GM12878 (cell line): ENCODE results near the gene RBL2. TPM values are rescaled to one million over a fixed set of nuclear protein-coding genes. Genes with fewer than 3 reads are reported as not detected.
"Not testable (repeated sequence)": the region's sequence is repeated elsewhere in the genome, so short reads cannot be mapped to it uniquely, and the experiment has no call there.

Source experiments
- ATAC-seq: fragments of 200-7000 bp; cut with Tn5 transposase; 3 replicates; pipeline ENCODE4 v1.9.1; 2020; ENCODE audit warnings: mild to moderate bottlenecking, moderate library complexity
- BruUV-seq: library from RNA; stranded (reverse); fragments of 400-500 nt; replicated peaks from 2 replicates; lab custom pipeline; 2021; lab: Mats Ljungman, UMichigan
- CTCF ChIA-PET: fragments of 300-600 bp; sonication (Branson Sonifier 250); formaldehyde crosslinking; extraction: SDS; loops from one replicate; lab custom pipeline; 2021; ENCODE audit warnings: inconsistent platforms; lab: Yijun Ruan, JAX
- POLR2A ChIA-PET: fragments of 350-600 bp; formaldehyde crosslinking; extraction: SDS; loops from one replicate; lab custom pipeline; 2021; ENCODE audit warnings: inconsistent platforms; lab: Charles Lee
- RAD21 ChIA-PET: fragments of 300-600 bp; sonication (Branson Sonifier 250); formaldehyde crosslinking; loops from one replicate; lab custom pipeline; 2023; ENCODE audit warnings: antibody characterized with exemption; ENCODE audit not compliant: unreplicated experiment; lab: Charles Lee
- SMC1A ChIA-PET: fragments of 300-600 bp; sonication (Branson Sonifier 250); formaldehyde crosslinking; loops from one replicate; lab custom pipeline; 2023; ENCODE audit not compliant: unreplicated experiment, uncharacterized antibody; lab: Charles Lee
- DNase-seq: peaks from one replicate; pipeline ENCODE4 v3.0.0-alpha.2; 2011; ENCODE audit warnings: low read depth, low spot score
- FAIRE-seq: peaks from 3 replicates; lab custom pipeline; 2011; peaks lifted over from hg19 to GRCh38; lab: Jason Lieb, UNC
- H2AFZ ChIP-seq: 2 replicates; pipeline ENCODE4 v1.6.0; 2011; ENCODE audit warnings: low read depth, low read length, control low read depth; ENCODE audit not compliant: control insufficient read depth
- H3K27ac ChIP-seq: 2 replicates; pipeline ENCODE4 v1.5.1; 2011; ENCODE audit warnings: control low read depth; ENCODE audit not compliant: control insufficient read depth, insufficient read depth
- H3K27me3 ChIP-seq, 2 experiments: replicated peaks in 1 of 2; 2 replicates each; pipeline versions ENCODE4 v1.6.0 to v1.6.1; 2011; ENCODE audit warnings: low read length in 1 of 2; ENCODE audit not compliant: control insufficient read depth in 2 of 2, insufficient read depth in 2 of 2
- H3K36me3 ChIP-seq, 2 experiments: 2 replicates each; pipeline ENCODE4 v1.5.1; 2011; ENCODE audit warnings: low read length in 1 of 2; ENCODE audit not compliant: control insufficient read depth in 2 of 2, insufficient read depth in 2 of 2
- H3K4me1 ChIP-seq: 2 replicates; pipeline ENCODE4 v1.6.1; 2011; ENCODE audit warnings: mild to moderate bottlenecking, low read length, moderate library complexity, mixed read lengths; ENCODE audit not compliant: control insufficient read depth, insufficient read depth
- H3K4me2 ChIP-seq: 2 replicates; pipeline ENCODE4 v1.6.0; 2011; ENCODE audit warnings: control low read depth; ENCODE audit not compliant: control insufficient read depth, insufficient read depth
- H3K4me3 ChIP-seq: fragments of 200-600 bp; sonication (generic); 2 replicates; pipeline ENCODE4 v1.5.1; 2016
- H3K79me2 ChIP-seq: 2 replicates; pipeline ENCODE4 v1.6.0; 2011; ENCODE audit warnings: low read length; ENCODE audit not compliant: control insufficient read depth, insufficient read depth
- H3K9ac ChIP-seq: 2 replicates; pipeline ENCODE4 v1.8.0; 2011; ENCODE audit warnings: low read length, control low read depth, mixed read lengths; ENCODE audit not compliant: control insufficient read depth, insufficient read depth
- H3K9me3 ChIP-seq: replicated peaks from 3 replicates; pipeline ENCODE4 v1.5.1; 2011; ENCODE audit warnings: mild to moderate bottlenecking, low read length; ENCODE audit not compliant: control insufficient read depth, insufficient read depth
- H4K20me1 ChIP-seq: 2 replicates; pipeline ENCODE4 v1.6.0; 2011; ENCODE audit not compliant: control insufficient read depth, insufficient read depth
- CREM ChIP-seq: IDR thresholded peaks from 2 replicates; pipeline ENCODE4 v1.6.1; 2014; ENCODE audit warnings: antibody characterized with exemption, low read depth
- EP300 ChIP-seq, 2 experiments: fragments of 150-350 bp in 1 of 2; IDR thresholded peaks; 2 replicates each; pipeline ENCODE4 v1.6.1; 2011 to 2012; ENCODE audit warnings: low read depth in 2 of 2, low read length in 2 of 2, borderline replicate concordance in 1 of 2, improper control_type of control experiment in 1 of 2, inconsistent platforms in 1 of 2; ENCODE audit not compliant: control insufficient read depth in 1 of 2
- JUNB ChIP-seq: IDR thresholded peaks from 2 replicates; pipeline ENCODE4 v1.6.1; 2016; ENCODE audit warnings: antibody characterized with exemption, mild to moderate bottlenecking
- MEF2B ChIP-seq: fragments of 450-650 bp; IDR thresholded peaks from 2 replicates; pipeline ENCODE4 v1.6.1; 2018; ENCODE audit warnings: mild to moderate bottlenecking, moderate library complexity; ENCODE audit not compliant: partially characterized antibody, poor library complexity, severe bottlenecking
- NRF1 ChIP-seq: conservative IDR thresholded peaks from 2 replicates; pipeline ENCODE4 v1.6.1; 2011; ENCODE audit warnings: mild to moderate bottlenecking, low read depth, low read length, improper control_type of control experiment
- POLR2AphosphoS5 ChIP-seq: IDR thresholded peaks from 2 replicates; pipeline ENCODE4 v1.6.1; 2011; ENCODE audit warnings: mild to moderate bottlenecking, low read length, inconsistent platforms
- STAT3 ChIP-seq: IDR thresholded peaks from 2 replicates; pipeline ENCODE4 v1.6.1; 2011; ENCODE audit warnings: low read depth, low read length, improper control_type of control experiment
- ZNF384 ChIP-seq: IDR thresholded peaks from 2 replicates; pipeline ENCODE4 v1.6.1; 2012; ENCODE audit warnings: low read depth, mild to moderate bottlenecking, low read length, improper control_type of control experiment, borderline replicate concordance
- ZSCAN29 ChIP-seq: fragments of 450-650 bp; IDR thresholded peaks from 2 replicates; pipeline ENCODE4 v1.6.1; 2017; ENCODE audit warnings: mild to moderate bottlenecking, moderate library complexity
- WGBS: methylation state at CpG from one replicate; pipeline ENCODE4 v1.1.6; 2016; ENCODE audit warnings: low lambda C conversion rate; ENCODE audit not compliant: insufficient replicate concordance, insufficient coverage; ENCODE audit errors: missing lambda C conversion rate; 5-methylcytosine and 5-hydroxymethylcytosine counted together
- in situ Hi-C: fragments of 300-500 bp; cut with MboI; formaldehyde crosslinking; loops from 9 replicates; pipeline ENCODE4 v1.14.3; 2018; ENCODE audit warnings: mixed read lengths
- intact Hi-C: fragments of 100-400 bp; cut with micrococcal nuclease; formaldehyde crosslinking; loops from one replicate; pipeline ENCODE4 v1.14.2; 2022; ENCODE audit not compliant: unreplicated experiment
- polyA plus RNA-seq, 11 experiments: library from polyadenylated mRNA; depleted of rRNA in 4 of 11; unstranded in 6 of 11; stranded (reverse) in 5 of 11; fragments of >200 nt; fragmentation: Nextera tagmentation in 4 of 11; fragmentation: Illumina TruSeq in 1 of 11; extraction: Ambion mirVana in 4 of 11; extraction: Trizol in 1 of 11; gene quantifications; 1 replicate in 1 of 11; 2 replicates in 10 of 11; pipeline versions ENCODE4 v1.2.1 to v1.2.3, GENCODE V29; 2011 to 2016; ENCODE audit warnings: inconsistent platforms in 2 of 11, missing spikeins in 2 of 11, low read depth in 1 of 11
- total RNA-seq, 4 experiments: library from RNA; depleted of rRNA in 3 of 4; stranded (reverse); fragments of >200 nt in 3 of 4; fragmentation: Illumina TruSeq in 1 of 4; extraction: Trizol in 1 of 4; gene quantifications; 2 replicates each; pipeline versions ENCODE4 v1.2.1 to v1.2.3, GENCODE V29; 2013 to 2021
- TF ChIP-seq, protein P1 (sequence below): fragments of 450-650 bp; IDR thresholded peaks from 2 replicates; pipeline ENCODE4 v1.6.1; 2017; ENCODE audit warnings: mild to moderate bottlenecking, low read depth, inconsistent platforms; ENCODE audit not compliant: poor library complexity, severe bottlenecking

Gene RBL2
- total and polyA plus RNA-seq, 10 of the 15 experiments (the other 5 are each of a cell fraction or from before 2014, with no cell fraction given), result 10.0 to 107 (median 39.0) TPM

- TF ChIP-seq EP300 (IDR thresholded peaks at IDR 0.05; ENCODE audit: borderline replicate concordance in 1 of 2, control insufficient read depth in 1 of 2, low read depth in 2 of 2, low read length in 2 of 2) (no peak), ZNF384 (no peak), CREM (peak; percentile 78), NRF1 (peak; percentile 69), STAT3 (no peak), JUNB (no peak), POLR2AphosphoS5 (no peak), ZSCAN29 (no peak), MEF2B (no peak)
- TF ChIP-seq, protein P1, sequence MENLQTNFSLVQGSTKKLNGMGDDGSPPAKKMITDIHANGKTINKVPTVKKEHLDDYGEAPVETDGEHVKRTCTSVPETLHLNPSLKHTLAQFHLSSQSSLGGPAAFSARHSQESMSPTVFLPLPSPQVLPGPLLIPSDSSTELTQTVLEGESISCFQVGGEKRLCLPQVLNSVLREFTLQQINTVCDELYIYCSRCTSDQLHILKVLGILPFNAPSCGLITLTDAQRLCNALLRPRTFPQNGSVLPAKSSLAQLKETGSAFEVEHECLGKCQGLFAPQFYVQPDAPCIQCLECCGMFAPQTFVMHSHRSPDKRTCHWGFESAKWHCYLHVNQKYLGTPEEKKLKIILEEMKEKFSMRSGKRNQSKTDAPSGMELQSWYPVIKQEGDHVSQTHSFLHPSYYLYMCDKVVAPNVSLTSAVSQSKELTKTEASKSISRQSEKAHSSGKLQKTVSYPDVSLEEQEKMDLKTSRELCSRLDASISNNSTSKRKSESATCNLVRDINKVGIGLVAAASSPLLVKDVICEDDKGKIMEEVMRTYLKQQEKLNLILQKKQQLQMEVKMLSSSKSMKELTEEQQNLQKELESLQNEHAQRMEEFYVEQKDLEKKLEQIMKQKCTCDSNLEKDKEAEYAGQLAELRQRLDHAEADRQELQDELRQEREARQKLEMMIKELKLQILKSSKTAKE, result no peak
Measured at GRCh38 chr16:53434377-53435065, at the start of gene RBL2 (continued).

DNA sequence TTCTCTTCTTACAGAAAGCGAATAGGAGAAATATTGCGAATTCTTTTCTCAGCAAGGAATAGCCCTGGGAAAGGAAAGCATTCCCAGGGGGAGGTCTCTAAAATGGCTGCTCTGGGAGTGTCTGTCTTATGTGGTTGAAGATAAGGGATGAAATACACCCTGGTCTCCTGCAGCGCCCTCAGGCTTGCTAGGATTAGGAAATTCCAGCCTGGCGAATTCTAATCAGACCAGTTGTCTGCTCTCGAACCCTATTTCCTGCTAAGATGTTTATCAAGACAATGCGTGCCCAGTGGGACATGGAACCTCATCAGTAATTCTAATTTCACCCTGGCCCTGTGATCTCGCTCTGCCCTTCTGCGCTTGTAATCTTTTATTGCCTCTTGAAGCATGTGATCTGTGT is 49.7 kb upstream of the RBL2 start:
- H3K27me3 ChIP-seq, RAD21 ChIA-PET, POLR2A ChIA-PET, H4K20me1 ChIP-seq, DNase-seq, SMC1A ChIA-PET, H3K9me3 ChIP-seq, BruUV-seq, H3K4me3 ChIP-seq, H3K36me3 ChIP-seq, H2AFZ ChIP-seq, ATAC-seq, H3K27ac ChIP-seq, in situ Hi-C loops, H3K9ac ChIP-seq, CTCF ChIA-PET, H3K4me2 ChIP-seq, FAIRE-seq, intact Hi-C loops, H3K4me1 ChIP-seq, H3K79me2 ChIP-seq: not testable (repeated sequence)
- 58% methylated on average over 8 of the region's 8 CpGs for WGBS
